ENCODE data around the gene SLFN11.

DNA sequence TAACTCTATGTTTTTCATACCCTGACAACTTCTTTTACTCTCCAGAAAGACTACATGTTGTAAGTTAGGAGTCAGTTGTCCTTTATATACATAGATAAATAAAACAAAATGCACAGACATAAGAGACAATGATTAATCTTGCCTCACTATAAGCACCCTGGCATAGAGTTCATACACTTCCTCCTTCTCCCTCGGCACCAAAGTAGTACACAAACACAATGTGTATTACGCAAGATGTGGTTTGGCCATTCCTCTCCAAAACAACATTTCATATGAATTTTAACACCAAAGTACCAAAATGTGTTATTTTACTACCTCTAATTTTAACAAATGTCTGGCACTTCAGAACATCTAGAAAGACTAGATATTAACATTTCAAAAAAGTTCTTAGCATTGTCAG is 17.2 kb upstream of the SLFN11 start:
- TF ChIP-seq, protein P1, sequence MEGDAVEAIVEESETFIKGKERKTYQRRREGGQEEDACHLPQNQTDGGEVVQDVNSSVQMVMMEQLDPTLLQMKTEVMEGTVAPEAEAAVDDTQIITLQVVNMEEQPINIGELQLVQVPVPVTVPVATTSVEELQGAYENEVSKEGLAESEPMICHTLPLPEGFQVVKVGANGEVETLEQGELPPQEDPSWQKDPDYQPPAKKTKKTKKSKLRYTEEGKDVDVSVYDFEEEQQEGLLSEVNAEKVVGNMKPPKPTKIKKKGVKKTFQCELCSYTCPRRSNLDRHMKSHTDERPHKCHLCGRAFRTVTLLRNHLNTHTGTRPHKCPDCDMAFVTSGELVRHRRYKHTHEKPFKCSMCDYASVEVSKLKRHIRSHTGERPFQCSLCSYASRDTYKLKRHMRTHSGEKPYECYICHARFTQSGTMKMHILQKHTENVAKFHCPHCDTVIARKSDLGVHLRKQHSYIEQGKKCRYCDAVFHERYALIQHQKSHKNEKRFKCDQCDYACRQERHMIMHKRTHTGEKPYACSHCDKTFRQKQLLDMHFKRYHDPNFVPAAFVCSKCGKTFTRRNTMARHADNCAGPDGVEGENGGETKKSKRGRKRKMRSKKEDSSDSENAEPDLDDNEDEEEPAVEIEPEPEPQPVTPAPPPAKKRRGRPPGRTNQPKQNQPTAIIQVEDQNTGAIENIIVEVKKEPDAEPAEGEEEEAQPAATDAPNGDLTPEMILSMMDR (conservative IDR thresholded peaks at IDR 0.05 in 1 of 2, IDR thresholded peaks at IDR 0.05 in 1 of 2; ENCODE audit: low read depth in 1 of 2, low read length in 2 of 2) = no peak
- no peak for TF ChIP-seq EZH2 (IDR thresholded peaks at IDR 0.05; ENCODE audit: low read length, missing control alignments)
